ENCODE results near the gene GAB2.

The GAB2 gene

DNA sequence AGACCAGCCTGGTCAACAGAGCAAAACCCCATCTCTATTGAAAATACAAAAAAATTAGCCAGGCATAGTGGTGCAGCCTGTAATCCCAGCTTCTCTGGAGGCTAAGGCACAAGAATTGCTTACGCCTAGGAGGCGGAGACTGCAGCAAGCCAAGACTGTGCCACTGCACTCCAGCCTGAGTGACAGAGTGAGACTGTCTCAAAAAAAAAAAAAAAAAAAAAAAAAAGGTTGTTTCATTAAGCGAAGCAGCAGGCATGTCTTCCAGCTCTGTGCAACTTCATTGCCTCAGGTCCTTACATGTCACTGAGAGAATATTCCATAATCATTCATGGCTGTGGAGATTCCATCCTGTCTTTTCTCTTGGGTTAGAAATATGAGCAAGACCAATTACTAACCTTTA, 16.9 kb downstream of the GAB2 start:
- DNase-seq (ENCODE audit: low spot score): no peak

GRCh38 chr11:78400116-78400515, 17.5 kb downstream of the GAB2 start:
- no peak for DNase-seq (ENCODE audit: low spot score)

DNA sequence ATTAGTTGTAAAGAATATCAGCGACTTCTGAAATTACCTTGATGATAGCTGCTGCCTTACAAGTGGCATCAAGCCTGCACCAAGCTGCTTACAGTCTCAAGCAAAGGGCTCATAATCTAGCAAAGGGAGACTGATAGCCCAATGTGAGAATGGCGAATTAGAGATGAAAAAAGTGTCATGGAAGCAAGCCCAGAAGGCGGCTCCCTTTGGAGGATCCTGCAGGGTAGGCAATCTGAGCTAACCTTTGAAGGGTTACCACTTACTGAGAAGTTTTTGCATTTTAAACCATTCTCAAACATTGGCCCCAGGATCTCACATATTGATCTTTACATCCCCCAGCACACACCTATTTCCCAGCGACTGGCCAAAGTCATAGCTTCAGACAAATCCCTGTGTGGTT, 18.5 kb downstream of the GAB2 start:
- DNase-seq (ENCODE audit: low spot score): no peak

- no peak for DNase-seq (ENCODE audit: low spot score)
These were observed 18.9 kb downstream of the GAB2 start for GRCh38 chr11:78398715-78399114.

DNA sequence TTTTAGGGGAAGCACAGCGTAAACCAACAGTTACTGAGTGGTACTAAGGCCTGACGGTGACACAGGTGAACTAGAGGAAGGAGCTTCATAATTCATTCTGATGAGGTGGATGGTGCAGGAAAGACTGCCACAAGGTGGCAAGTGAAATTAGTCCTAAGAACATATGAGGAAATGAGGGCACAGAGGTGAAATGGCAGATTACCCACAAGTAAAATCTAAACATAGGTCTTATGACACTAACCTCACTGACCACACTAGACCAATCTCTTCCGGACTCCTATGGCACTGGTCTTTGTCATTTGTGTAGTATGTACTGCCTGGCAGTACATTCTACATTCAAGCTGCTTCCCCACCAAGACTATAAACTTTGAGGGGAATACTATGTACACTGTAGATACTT, 20.2 kb downstream of the GAB2 start:
- no peak for DNase-seq (ENCODE audit: low spot score)

GRCh38 chr11:78395597-78395996, 22.0 kb downstream of the GAB2 start:
- no peak for DNase-seq (ENCODE audit: low spot score)

DNA sequence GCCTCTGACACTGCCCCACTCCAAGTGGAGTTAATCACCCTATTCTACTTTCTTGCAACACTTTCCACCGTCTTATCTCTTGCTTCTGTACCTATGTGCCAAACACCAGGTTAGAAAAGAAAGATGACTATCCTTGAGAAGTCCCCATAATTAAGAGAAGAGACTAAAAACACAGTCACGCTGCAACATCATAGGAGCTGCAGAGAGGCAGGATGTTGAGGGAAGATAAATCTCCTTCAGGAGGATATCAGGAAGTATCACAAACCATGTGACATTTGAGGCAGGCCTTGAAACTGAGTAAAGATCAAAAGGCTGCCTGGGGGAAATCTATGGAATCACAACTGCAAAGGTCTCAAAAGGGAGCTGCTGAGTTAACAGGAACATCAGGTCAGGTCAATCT, 24.8 kb downstream of the GAB2 start:
- no peak for DNase-seq (ENCODE audit: low spot score)

DNA sequence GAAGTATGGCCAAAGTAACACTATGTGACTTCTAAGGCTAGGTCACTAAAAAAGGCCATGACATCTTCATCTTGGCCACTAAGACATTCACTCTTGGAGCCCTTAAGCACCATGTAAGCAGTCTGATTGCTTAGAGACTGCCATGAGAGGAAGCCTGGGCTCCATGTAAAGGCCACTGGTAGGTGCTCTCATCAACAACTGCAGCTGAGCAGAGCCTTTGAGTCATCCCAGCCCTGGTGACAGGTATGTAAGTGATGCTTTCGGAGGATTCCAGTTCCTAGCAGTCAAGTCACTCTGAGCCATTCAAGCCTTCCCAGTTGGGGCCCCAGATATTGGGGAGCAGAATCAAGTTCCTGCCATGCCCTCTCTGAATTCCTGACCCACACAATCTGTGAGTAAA, 26.2 kb downstream of the GAB2 start:
- DNase-seq (ENCODE audit: low spot score): no peak

- DNase-seq (ENCODE audit: low spot score): no peak
These were observed 26.8 kb downstream of the GAB2 start for GRCh38 chr11:78390809-78391208.

- no peak for DNase-seq (ENCODE audit: low spot score)
These were observed 31.2 kb downstream of the GAB2 start for GRCh38 chr11:78386215-78386941.

- DNase-seq (ENCODE audit: low spot score): no peak
These were observed 32.4 kb downstream of the GAB2 start for GRCh38 chr11:78385205-78385604.

GRCh38 chr11:78384231-78384630, 33.4 kb downstream of the GAB2 start:
- no peak for DNase-seq (ENCODE audit: low spot score)

GRCh38 chr11:78381865-78382264, 35.8 kb downstream of the GAB2 start:
- DNase-seq (ENCODE audit: low spot score): no peak

DNA sequence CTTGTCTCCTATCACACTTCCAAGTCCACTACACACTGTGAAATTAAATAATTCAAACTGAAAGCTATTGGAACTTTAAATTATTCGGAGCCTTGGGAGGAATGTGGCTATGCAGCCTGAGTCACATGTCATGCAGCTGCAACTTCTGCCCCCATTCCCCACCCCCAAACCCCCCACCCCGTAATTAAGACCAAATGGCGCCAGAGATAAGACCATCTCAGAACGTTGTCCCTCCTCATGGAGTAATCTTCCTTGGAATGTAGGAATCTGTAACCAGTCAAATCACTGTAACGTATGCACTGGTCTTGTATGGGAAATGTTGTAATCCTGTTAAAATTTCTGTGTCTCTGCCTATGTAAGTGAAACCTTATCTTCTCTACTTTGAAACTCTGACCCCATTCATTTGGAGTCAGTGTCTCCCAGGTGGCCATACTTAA, 37.0 kb downstream of the GAB2 start:
- no peak for DNase-seq (ENCODE audit: low spot score)

DNA sequence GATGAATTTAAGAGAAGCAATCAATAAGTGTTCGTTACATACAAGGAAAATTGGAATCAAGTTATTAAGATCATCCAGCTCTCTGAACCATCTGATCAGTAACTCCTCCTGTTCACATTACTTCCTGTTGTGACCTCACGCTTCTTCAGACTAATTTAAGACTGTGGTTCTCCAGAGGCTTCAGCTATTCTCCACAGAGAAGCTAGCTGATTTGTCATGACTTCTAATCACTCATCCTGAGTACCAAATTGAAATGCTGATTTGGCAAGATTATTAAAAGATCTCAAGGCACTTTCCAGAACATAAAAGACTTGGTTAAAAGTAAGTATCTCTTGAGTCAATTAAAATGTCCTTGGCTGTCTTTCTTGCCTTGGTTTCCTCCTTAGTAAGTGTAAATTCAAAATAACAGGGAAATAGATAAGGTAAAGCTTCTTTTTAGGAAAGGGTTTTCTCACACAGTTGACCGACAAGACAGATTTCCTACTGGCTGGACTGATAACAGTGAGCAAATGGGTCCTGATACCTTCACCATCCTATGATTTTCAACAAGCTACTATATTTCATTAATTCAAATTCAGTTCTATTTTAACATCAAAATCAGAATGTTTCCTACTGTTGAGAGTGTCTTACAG, 38.5 kb downstream of the GAB2 start:
- no peak for DNase-seq (ENCODE audit: low spot score)

DNA sequence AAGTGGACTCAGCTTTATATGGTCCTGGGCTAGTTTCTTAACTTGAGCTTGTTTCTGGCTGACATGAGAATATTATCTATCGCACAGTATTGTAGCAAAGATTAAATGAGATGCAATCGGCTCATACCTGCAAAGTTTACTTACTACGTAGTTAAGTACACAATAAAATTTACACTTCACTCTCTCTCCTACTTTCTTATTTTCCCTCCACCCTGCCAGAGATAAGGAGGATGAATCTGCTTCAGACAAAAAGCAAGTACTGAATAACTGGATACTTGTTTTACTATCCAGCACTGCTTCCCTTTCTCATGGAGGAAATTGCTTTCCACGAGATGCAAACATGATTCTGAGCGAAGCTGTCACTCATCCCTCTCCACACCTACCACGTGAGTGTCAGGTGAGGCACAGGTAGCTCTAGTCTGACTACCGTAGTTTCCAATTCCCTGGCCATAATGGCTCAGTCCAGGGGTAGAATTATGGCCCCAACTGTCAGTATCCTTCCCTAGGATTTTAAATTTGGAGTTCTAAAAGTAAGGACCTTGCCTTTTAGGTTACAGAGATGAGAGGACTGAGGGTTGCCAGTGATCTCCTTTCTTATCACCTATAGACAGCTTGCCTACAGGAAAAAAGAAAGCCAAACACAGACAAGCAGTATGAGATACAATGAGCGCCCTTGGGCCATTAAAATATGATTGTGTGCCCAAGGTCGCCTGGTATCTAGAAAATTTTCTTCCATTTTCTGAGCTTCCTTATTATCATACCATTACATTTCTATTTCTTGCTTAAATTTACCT, 39.8 kb downstream of the GAB2 start:
- no peak for DNase-seq (ENCODE audit: low spot score)

DNA sequence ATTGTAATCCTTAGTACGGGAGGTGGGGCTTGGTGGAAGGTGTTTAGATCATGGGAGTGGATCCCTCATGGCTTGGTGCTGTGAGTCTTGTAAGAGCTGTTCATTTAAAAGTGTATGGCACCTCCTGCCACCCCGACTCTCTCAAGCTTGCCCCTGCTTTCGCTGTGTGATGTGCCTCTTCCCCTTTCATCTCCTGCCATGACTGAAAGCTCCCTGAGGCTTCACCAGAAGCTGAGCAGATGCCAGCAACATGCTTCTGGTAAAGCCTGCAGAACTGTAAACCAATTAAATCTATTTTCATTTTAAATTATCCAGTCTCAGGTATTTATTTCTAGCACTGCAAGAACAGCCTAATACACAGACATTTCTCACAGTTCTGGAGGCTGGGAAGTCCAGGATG, 40.8 kb downstream of the GAB2 start:
- no peak for DNase-seq (ENCODE audit: low spot score)

- DNase-seq (ENCODE audit: low spot score): no peak
These were observed 42.7 kb downstream of the GAB2 start for GRCh38 chr11:78374917-78375316.

DNA sequence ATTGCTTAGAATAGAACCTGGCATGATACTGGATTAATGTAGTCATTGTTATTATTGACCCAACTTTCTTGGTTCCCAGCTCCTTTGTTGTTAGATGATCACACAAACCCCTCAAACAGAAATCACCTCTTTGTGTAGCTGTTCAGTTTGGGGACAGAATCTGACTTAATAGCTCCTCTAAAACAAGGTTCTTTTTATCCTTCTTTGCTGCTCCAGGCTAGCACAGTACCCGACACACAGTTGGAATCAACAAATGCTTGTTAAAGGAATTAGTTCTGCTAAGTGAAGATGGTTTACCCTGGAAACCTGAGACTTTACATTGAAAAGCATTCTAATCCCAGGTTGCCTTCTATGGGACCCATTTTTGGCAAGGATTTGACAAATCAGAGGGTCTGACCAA, 43.9 kb downstream of the GAB2 start:
- no peak for DNase-seq (ENCODE audit: low spot score)

DNA sequence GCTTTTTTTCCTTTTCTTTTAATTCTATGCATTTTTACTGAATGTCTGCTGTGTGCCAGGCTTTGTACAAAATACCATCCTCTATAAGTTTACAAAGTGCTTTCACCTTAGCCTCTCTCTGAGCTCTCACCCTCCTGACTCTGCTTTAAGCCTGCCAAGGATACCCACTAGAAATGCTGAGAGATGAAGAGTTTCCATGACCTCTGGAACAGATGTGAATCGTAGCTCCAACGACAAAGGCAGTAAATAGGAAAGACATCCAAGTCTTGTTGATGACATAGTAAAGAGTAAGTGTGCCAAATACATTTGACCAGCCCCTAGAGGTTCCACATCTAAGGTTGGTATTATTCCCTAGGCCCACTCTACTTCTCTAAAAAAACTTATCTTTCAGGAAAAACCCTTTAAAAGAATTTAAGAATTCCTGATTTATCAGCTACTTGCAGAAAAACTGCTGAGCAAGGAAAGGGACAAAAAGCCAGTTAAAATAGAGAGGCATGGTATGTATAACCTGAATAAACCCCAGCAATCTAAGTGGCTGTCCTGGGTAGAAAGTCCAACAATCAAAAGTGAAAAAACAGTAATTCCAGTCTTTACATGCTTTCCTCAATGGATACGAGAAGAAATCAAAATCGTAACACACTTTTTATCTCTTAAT, 45.4 kb downstream of the GAB2 start:
- DNase-seq (ENCODE audit: low spot score): no peak

GRCh38 chr11:78371221-78371891, 46.3 kb downstream of the GAB2 start:
- no peak for DNase-seq (ENCODE audit: low spot score)
